Erythroblast (primary cell): ENCODE measurements around the gene ASCC1.
A peak's percentile ranks its signal among the peaks of the same experiment; 100 is the strongest.

ENCODE experiments used
- DNase-seq, 2 experiments: peaks; one replicate each; lab custom pipeline; 2025; lab: John Stamatoyannopoulos, UW
- GATA1 ChIP-seq: IDR thresholded peaks from 2 replicates; pipeline ENCODE4 v1.6.1; 2011; ENCODE audit warnings: low read depth, mild to moderate bottlenecking, control low read depth, low read length, moderate library complexity
- POLR2A ChIP-seq: IDR thresholded peaks from 2 replicates; pipeline ENCODE4 v1.6.1; 2011; ENCODE audit warnings: mild to moderate bottlenecking, low read length

Gene ASCC1

DNA sequence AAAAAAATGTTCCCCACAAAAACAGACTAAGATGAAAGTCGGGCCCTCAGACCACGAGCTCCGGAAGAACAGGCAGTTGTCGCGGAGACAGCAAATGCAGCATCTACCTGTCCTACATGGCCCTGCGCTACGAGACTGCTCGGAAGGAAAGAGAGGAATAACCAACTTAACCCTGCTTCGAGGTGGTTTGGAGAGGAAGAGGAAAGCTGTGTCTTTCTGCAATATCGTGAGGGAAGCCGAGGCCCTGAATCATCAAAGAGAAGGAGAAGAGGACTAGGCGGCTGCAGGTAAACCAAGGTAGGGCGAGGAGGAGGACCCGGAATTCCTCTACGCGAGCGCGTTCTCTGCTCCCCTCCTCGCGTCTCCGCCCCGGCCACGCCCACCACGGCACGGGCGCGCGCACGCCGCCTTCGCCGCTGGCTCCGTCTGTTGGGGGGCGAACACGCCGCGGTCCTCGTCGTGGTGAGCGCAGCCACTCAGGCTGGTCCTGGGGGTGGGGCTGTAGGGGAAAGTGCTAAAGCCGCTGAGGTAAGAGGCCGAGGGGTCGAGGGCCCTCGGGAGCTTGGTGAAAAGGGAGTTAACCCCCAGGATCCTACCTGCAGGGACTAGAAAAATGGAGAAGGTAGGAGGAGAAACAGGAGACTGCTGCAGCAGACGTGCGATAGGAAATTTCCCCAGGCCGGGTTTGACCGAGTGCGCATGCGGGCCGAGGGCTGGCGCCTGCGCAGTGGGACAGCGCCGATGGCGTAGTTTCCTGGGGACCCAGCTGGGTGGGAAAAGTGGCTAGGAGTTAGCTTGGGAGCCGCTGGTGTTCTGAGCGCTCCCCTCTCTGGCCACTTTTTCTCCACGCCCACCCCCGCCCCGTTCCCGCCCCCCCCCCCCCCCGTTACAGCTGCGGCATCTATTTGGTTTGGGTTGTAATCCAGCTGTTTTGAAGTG, at the start of gene ASCC1, which contains the start of gene ANAPC16:
Gene ASCC1 (minus strand): TSS at position 666 of the 939 bp plus-strand sequence. CDS start 2,978 bp downstream, outside the sequence.
Gene ANAPC16 (plus strand): TSS at position 402 of the 939 bp plus-strand sequence. CDS start 7,903 bp downstream, outside the sequence.
- TF ChIP-seq POLR2A = peak; percentile 98
- no peak for TF ChIP-seq GATA1
- DNase-seq = peak; percentile 94 to 96

GRCh38 chr10:72265508-72265907, 49.4 kb upstream of the ASCC1 start:
- no peak for TF ChIP-seq GATA1
- TF ChIP-seq POLR2A = no peak

GRCh38 chr10:72264536-72264935, 48.5 kb upstream of the ASCC1 start:
- DNase-seq = no peak
- TF ChIP-seq GATA1 = no peak
- no peak for TF ChIP-seq POLR2A

More at GRCh38 chr10:72265508-72265907, 49.4 kb upstream of the ASCC1 start:
- DNase-seq = no peak

DNA sequence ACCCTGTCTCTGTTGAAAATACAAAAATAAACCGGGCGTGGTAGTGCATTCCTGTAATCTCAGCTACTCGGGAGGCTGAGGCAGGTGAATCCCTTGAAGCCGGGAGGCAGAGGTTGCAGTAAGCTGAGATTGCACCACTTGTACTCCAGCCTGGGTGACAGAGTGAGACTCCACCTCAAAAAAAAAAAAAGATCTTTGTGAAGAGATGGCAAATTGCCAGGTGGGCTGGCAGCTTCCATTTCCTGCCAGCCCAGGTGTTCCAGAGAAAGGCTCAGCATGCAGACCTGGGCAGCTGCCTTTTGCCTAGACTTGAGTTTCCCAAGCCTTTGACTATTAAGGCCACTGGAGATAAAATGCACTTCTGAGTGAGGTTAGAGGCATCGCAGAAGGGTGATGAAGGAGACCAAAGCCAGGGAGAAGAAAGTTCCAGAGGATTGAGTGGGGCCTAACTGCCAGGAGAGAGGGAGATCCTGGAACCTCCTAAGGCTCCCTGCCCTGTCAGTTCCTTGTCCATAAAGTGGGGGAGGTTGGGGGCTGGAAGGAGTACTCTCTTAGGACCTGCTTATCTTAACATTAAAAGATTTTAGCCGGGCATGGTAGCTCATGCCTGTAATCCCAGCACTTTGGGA, 47.7 kb upstream of the ASCC1 start:
- TF ChIP-seq GATA1 (no peak), POLR2A (no peak)
- DNase-seq = peak in 1 of 2 experiments; percentile 48

- DNase-seq = no peak
These were observed 45.8 kb upstream of the ASCC1 start for GRCh38 chr10:72261784-72262404.

DNA sequence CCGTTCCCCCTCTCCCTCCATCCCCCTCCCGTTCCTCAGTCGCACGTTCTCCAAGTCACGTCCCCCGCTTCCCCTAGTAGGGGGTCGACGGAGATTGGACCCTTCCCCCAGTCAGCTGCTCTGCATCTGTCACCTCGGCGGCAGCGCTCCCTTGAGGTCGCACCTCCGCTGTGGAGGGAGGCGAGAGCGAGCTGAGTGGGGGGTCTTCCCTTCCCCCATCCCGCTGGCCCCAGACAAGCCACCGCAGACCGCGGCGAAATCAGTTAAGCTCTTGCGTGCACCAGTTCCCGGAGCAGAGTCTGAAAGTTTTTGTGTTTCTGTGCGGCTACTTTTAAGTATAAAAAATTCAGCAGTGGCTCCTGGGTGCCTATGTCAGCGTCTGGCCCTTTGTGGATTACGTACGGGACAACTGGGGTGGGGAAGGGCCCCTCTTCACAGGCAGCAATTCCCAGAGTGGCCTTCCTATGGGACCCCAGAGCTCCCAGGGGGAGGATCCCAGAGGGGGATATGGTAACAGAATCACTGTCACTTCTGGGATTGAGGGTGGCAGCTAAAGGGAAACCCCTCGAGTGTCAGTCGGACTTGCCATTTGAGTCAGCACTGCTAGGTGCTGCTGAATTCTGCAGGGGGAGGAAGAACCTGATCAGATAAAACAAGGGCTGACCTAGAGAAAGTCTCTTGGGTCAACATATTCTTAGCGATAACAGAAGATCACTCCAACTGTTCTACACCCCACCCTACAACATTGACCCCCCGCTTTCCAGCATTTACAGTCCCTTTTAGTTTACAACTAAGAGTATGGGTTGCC, 45.1 kb upstream of the ASCC1 start:
- peak; percentile 67 for TF ChIP-seq GATA1
- TF ChIP-seq POLR2A = peak; percentile 65
- DNase-seq = peak; percentile 80 to 82

More at GRCh38 chr10:72261784-72262404, 45.8 kb upstream of the ASCC1 start:
- TF ChIP-seq GATA1 (no peak), POLR2A (no peak)

DNA sequence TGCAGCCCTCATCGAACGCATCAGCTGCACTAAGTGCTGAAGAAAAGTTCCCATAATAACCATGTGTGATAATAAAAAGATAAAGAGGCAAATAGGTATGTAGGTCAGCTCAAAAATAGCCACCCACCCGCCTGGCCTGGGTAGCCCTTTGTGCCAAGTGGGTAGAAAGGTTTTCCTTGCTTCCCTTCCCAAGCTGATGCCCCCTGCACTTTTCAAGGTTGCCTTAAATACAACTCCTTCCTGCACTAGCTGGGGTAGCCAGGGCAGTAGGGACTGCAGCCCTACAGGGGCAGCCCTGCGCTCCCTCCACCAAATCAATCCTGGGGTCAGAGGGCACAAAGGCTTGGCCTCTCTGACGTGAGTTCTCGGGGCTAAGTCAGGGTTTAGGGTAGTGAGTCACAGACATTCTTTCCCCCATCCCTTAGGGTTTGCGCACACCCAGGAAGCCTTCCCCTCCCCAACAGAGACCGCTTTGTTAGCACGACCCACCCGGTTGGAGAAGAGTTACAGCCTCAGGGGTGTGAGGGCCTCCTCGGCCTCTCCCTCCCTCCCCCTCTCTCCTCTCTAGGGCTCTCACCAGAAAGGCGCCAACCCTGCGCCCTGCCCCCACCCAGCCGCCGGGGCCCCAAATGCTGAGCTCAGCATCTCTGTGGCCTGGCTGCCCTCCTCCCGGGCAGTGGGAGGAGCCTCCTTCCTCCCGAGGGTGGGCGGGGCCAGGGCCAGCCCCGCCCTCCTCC, 44.3 kb upstream of the ASCC1 start:
- no peak for TF ChIP-seq GATA1
- no peak for TF ChIP-seq POLR2A
- peak; percentile 91 to 95 for DNase-seq

DNA sequence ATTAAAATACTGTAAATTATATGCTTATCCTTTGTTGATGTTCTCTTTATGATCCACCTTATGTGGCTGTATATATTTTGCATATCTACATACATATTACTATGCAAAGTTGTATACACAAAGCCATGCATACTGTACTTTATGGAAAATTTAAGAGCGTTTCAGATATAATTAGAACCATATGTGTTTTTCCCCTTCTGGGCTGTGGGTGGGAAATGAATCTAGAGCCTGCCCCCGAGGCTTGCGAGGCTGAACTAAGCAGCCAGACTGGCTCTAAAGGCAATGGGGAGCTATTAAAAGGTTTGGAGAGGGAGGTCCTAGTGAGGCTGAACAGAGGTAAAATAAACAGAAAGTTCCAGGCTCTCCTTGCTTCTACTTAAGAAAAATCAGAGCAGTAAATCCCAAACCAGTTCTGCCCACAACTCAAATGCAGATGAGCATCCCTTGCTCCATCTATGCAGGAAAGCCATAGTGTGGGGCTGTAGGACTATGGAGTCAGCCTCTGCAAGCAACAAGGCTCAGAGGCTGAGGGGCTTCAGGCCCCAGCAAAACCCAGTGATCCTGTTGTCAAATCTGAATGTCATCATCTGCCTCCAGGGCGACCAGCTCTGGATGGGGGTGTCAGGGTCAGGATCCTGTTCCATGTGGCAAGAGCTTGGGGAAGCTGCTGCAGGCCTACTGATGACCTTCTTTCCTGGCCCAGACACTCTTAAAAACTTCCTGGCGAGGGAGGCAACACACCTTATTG, 43.6 kb upstream of the ASCC1 start:
- no peak for DNase-seq
- TF ChIP-seq GATA1 = no peak
- no peak for TF ChIP-seq POLR2A

GRCh38 chr10:72258617-72259016, 42.5 kb upstream of the ASCC1 start:
- no peak for TF ChIP-seq GATA1
- DNase-seq = no peak

DNA sequence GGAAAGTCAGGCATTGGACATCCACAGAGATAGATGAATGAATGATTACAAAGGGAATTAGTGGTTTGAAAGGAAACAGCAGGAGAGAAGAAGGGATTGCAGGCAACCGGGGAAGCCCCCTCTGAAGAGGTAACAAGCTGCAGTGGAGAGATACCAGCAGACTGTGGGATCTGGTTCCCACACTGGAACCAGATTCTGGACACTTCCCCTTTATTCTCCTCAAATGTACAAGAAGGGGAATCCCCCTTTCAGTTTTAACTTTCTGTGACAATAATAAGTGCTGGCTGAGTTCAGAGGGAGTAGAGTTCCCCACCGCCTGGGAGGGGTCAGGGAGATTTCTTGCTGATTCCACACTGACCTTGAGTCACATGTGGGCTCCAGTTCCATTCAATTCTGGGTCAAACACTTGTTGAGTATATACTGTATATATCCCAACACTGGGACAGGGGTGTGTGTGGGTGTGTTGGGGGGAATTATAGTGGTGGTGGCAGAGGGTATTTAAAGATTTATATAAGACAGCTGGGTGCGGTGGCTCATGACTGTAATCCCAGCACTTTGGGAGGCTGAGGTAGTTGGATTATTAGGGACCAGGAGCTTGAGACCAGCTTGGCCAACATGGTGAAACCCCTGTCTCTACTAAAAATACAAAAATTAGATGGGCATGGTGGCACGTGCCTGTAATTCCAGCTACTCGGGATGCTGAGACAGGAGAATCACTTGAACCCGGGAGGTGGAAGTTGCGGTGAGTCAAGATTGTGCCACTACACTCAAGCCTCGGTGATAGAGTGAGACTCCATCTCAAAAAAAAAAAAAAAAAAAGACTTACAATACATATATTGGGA, 41.2 kb upstream of the ASCC1 start:
- TF ChIP-seq POLR2A = no peak
- no peak for TF ChIP-seq GATA1
- DNase-seq = peak; percentile 43 to 50
